Mononuclear cell (primary cell): ENCODE measurements around the gene INPP5A. TPM values are rescaled to one million over a fixed set of nuclear protein-coding genes. Genes with fewer than 3 reads are reported as not detected.

Experiments used
- H3K27me3 ChIP-seq: 2 replicates; pipeline ENCODE4 v1.6.0; 2011; ENCODE audit warnings: low read length, control low read depth; ENCODE audit not compliant: insufficient read depth
- H3K4me1 ChIP-seq: 2 replicates; pipeline ENCODE4 v1.5.1; 2011; ENCODE audit warnings: mild to moderate bottlenecking, low read length, control low read depth; ENCODE audit not compliant: insufficient read depth
- H3K4me3 ChIP-seq: 2 replicates; pipeline ENCODE4 v1.5.1; 2011; ENCODE audit warnings: mild to moderate bottlenecking, low read length, moderate library complexity
- H3K9me3 ChIP-seq: 2 replicates; pipeline ENCODE4 v1.5.1; 2011; ENCODE audit warnings: low read depth, mild to moderate bottlenecking, control low read depth, low read length
- total RNA-seq: library from RNA; depleted of rRNA; stranded (reverse); fragments of >200 nt; gene quantifications from one replicate; pipeline ENCODE4 v1.2.3, GENCODE V29; 2012

Gene INPP5A
- total RNA-seq, 1 donor, result 18.6 TPM

GRCh38 chr10:132659206-132660091 lies 121.9 kb downstream of the INPP5A start:
- H3K4me3 ChIP-seq, result no peak overlapping the region
- no peaks in the 10 kb centered on the region for H3K27me3 ChIP-seq
- H3K4me1 ChIP-seq, result no peaks in the 10 kb centered on the region
- no peaks in the 10 kb centered on the region for H3K9me3 ChIP-seq

- Histone ChIP-seq H3K4me1 (no peaks in the 10 kb centered on the region), H3K4me3 (no peak overlapping the region), H3K27me3 (no peaks in the 10 kb centered on the region), H3K9me3 (no peaks in the 10 kb centered on the region)
These were observed 122.8 kb downstream of the INPP5A start for GRCh38 chr10:132660385-132660784.

GRCh38 chr10:132662186-132662920 lies 124.8 kb downstream of the INPP5A start:
- H3K27me3 ChIP-seq, result no peaks in the 10 kb centered on the region
- H3K4me3 ChIP-seq, result no peak overlapping the region
- no peaks in the 10 kb centered on the region for H3K9me3 ChIP-seq
- no peaks in the 10 kb centered on the region for H3K4me1 ChIP-seq

GRCh38 chr10:132663666-132664365 lies 126.2 kb downstream of the INPP5A start:
- Histone ChIP-seq H3K9me3 (no peaks in the 10 kb centered on the region), H3K4me3 (no peak overlapping the region), H3K27me3 (no peaks in the 10 kb centered on the region), H3K4me1 (no peaks in the 10 kb centered on the region)

- Histone ChIP-seq H3K27me3 (no peaks in the 10 kb centered on the region), H3K4me3 (no peak overlapping the region), H3K4me1 (no peaks in the 10 kb centered on the region), H3K9me3 (no peaks in the 10 kb centered on the region)
These were observed 126.8 kb downstream of the INPP5A start for GRCh38 chr10:132664407-132664806.

- Histone ChIP-seq H3K9me3 (no peaks in the 10 kb centered on the region), H3K4me1 (no peaks in the 10 kb centered on the region), H3K27me3 (no peaks in the 10 kb centered on the region), H3K4me3 (no peak overlapping the region)
These were observed 127.3 kb downstream of the INPP5A start for GRCh38 chr10:132664883-132665282.

GRCh38 chr10:132665946-132666704 lies 128.5 kb downstream of the INPP5A start:
- Histone ChIP-seq H3K27me3 (no peaks in the 10 kb centered on the region), H3K9me3 (no peaks in the 10 kb centered on the region), H3K4me3 (no peak overlapping the region)

GRCh38 chr10:132666705-132667341 lies 129.2 kb downstream of the INPP5A start:
- Histone ChIP-seq H3K9me3 (no peaks in the 10 kb centered on the region), H3K4me3 (no peak overlapping the region)

More at GRCh38 chr10:132665946-132666704, 128.5 kb downstream of the INPP5A start:
- H3K4me1 ChIP-seq, result no peaks in the 10 kb centered on the region

GRCh38 chr10:132667342-132668047 lies 129.9 kb downstream of the INPP5A start:
- no peaks in the 10 kb centered on the region for H3K27me3 ChIP-seq
- no peaks in the 10 kb centered on the region for H3K4me1 ChIP-seq
- H3K9me3 ChIP-seq, result no peaks in the 10 kb centered on the region
- no peak overlapping the region for H3K4me3 ChIP-seq

More at GRCh38 chr10:132666705-132667341, 129.2 kb downstream of the INPP5A start:
- Histone ChIP-seq H3K27me3 (no peaks in the 10 kb centered on the region), H3K4me1 (no peaks in the 10 kb centered on the region)

GRCh38 chr10:132668048-132668394 lies 130.4 kb downstream of the INPP5A start:
- Histone ChIP-seq H3K9me3 (no peaks in the 10 kb centered on the region), H3K4me3 (no peak overlapping the region), H3K4me1 (no peaks in the 10 kb centered on the region), H3K27me3 (no peaks in the 10 kb centered on the region)

GRCh38 chr10:132669208-132669861 lies 131.7 kb downstream of the INPP5A start:
- H3K4me1 ChIP-seq, result no peaks in the 10 kb centered on the region
- H3K9me3 ChIP-seq, result no peaks in the 10 kb centered on the region
- no peak overlapping the region for H3K4me3 ChIP-seq
- no peaks in the 10 kb centered on the region for H3K27me3 ChIP-seq

- Histone ChIP-seq H3K27me3 (no peaks in the 10 kb centered on the region), H3K4me3 (no peak overlapping the region), H3K4me1 (no peaks in the 10 kb centered on the region), H3K9me3 (no peaks in the 10 kb centered on the region)
These were observed 133.1 kb downstream of the INPP5A start for GRCh38 chr10:132670546-132671227.
